NCI-H1436 treated with DMSO at 0.1 percent for 48 hours (cell line): ENCODE measurements around the gene GASK1B.

Experiments used
- DNase-seq: peaks from one replicate; lab custom pipeline; 2025; lab: John Stamatoyannopoulos, UW

The GASK1B gene

GRCh38 chr4:158186815-158187214 is 14.0 kb upstream of the GASK1B start:
- no peak for DNase-seq

- no peak for DNase-seq
Measured at GRCh38 chr4:158182736-158183135, 9.9 kb upstream of the GASK1B start.

- no peak for DNase-seq
Measured at GRCh38 chr4:158181906-158182305, 9.1 kb upstream of the GASK1B start.

- DNase-seq: no peak
Measured at GRCh38 chr4:158179465-158179864, 6.6 kb upstream of the GASK1B start.

- no peak for DNase-seq
Measured at GRCh38 chr4:158176776-158177175, 4.0 kb upstream of the GASK1B start.

- DNase-seq: no peak
Measured at GRCh38 chr4:158176108-158176507, 3.3 kb upstream of the GASK1B start.

- no peak for DNase-seq
Measured at GRCh38 chr4:158170691-158171561, 1.9 kb downstream of the GASK1B start.

- no peak for DNase-seq
Measured at GRCh38 chr4:158169931-158170690, 2.7 kb downstream of the GASK1B start.

- no peak for DNase-seq
Measured at GRCh38 chr4:158169506-158169905, 3.3 kb downstream of the GASK1B start.

GRCh38 chr4:158168606-158169005 is 4.2 kb downstream of the GASK1B start:
- no peak for DNase-seq

GRCh38 chr4:158166701-158167100 is 6.1 kb downstream of the GASK1B start:
- no peak for DNase-seq

- no peak for DNase-seq
Measured at GRCh38 chr4:158164768-158165213, 8.0 kb downstream of the GASK1B start.

- DNase-seq: no peak
Measured at GRCh38 chr4:158163941-158164767, 8.7 kb downstream of the GASK1B start.

- no peak for DNase-seq
Measured at GRCh38 chr4:158162631-158163030, 10.2 kb downstream of the GASK1B start.

- DNase-seq: no peak
Measured at GRCh38 chr4:158161551-158162354, 11.1 kb downstream of the GASK1B start.

- no peak for DNase-seq
Measured at GRCh38 chr4:158159718-158160094, 13.1 kb downstream of the GASK1B start.

- DNase-seq: no peak
Measured at GRCh38 chr4:158159054-158159717, 13.6 kb downstream of the GASK1B start.

GRCh38 chr4:158157412-158157811 is 15.4 kb downstream of the GASK1B start:
- DNase-seq: no peak

GRCh38 chr4:158155656-158156356 is 17.0 kb downstream of the GASK1B start:
- no peak for DNase-seq

GRCh38 chr4:158147151-158147550 is 25.7 kb downstream of the GASK1B start:
- DNase-seq: no peak
